Colonic mucosa (tissue), 4 donors: ENCODE measurements around the gene PHLDB3. TPM values are rescaled to one million over a fixed set of nuclear protein-coding genes. Genes with fewer than 3 reads are reported as not detected.
A peak's percentile ranks its signal among the peaks of the same experiment; 100 is the strongest.

Source experiments
- DNase-seq: peaks from one replicate; pipeline ENCODE4 v3.0.0-alpha.2; 2020
- H3K27ac ChIP-seq: fragments of 200-600 bp; one replicate; pipeline ENCODE4 v1.8.0; 2021
- H3K27me3 ChIP-seq: fragments of 200-600 bp; one replicate; pipeline ENCODE4 v1.8.0; 2021
- H3K36me3 ChIP-seq: fragments of 200-600 bp; one replicate; pipeline ENCODE4 v1.8.0; 2021
- H3K4me1 ChIP-seq: fragments of 200-600 bp; one replicate; pipeline ENCODE4 v1.8.0; 2021; ENCODE audit warnings: mild to moderate bottlenecking
- H3K4me3 ChIP-seq: fragments of 200-600 bp; one replicate; pipeline ENCODE4 v1.8.0; 2021
- H3K9ac ChIP-seq, 2 donors: one replicate each; pipeline ENCODE4 v1.7.0; 2013; ENCODE audit warnings: control low read depth in 2 of 2, low read depth in 2 of 2, low read length in 2 of 2
- H3K9me3 ChIP-seq: fragments of 200-600 bp; one replicate; pipeline ENCODE4 v1.8.0; 2021
- CTCF ChIP-seq: fragments of 200-600 bp; IDR thresholded peaks from one replicate; pipeline ENCODE4 v1.8.0; 2022; ENCODE audit warnings: antibody characterized with exemption, mild to moderate bottlenecking
- intact Hi-C: fragments of 100-400 bp; cut with DNase I; formaldehyde crosslinking; loops from one replicate; pipeline ENCODE4 v1.14.1; 2022
- total RNA-seq, 2 donors: library from RNA; stranded (reverse); fragmentation: NEBNext Ultra II Directional in 1 of 2; extraction: Animal tissue kit (Norgen Biotek cat#: 25700) in 1 of 2; gene quantifications; one replicate each; pipeline ENCODE4 v1.2.1, GENCODE V29; 2021
- donor health status: healthy.
- donor health status: DM: no; HTN: no; CAD: no.
- donor health status: DM: no; HTN: no; CAD: no.

Gene PHLDB3
- total RNA-seq, 2 donors from 2014 or later: 6.8 to 24.0 TPM

- H3K27me3 ChIP-seq: no peaks in the 10 kb centered on the region
- TF ChIP-seq CTCF: no peak
- intact Hi-C loops: no loop called here
- no peak for DNase-seq
- no peak overlapping the region for H3K27ac ChIP-seq
- peaks cover 5% of the 10 kb centered on the region for H3K4me1 ChIP-seq
- no peak overlapping the region for H3K9ac ChIP-seq
- no peaks in the 10 kb centered on the region for H3K36me3 ChIP-seq
- no peak overlapping the region for H3K4me3 ChIP-seq
- no peaks in the 10 kb centered on the region for H3K9me3 ChIP-seq
Observed at GRCh38 chr19:43501661-43502418, 2.7 kb downstream of the PHLDB3 start.

GRCh38 chr19:43499042-43499441 is 5.5 kb downstream of the PHLDB3 start:
- H3K4me1 ChIP-seq: no peaks in the 10 kb centered on the region
- no peak for DNase-seq
- no peak for TF ChIP-seq CTCF
- no peak overlapping the region for H3K4me3 ChIP-seq
- H3K27me3 ChIP-seq: no peaks in the 10 kb centered on the region
- no peaks in the 10 kb centered on the region for H3K36me3 ChIP-seq
- H3K9ac ChIP-seq: no peak overlapping the region
- no peaks in the 10 kb centered on the region for H3K9me3 ChIP-seq
- H3K27ac ChIP-seq: no peak overlapping the region
- intact Hi-C loops: no loop called here

- H3K4me1 ChIP-seq: no peaks in the 10 kb centered on the region
- TF ChIP-seq CTCF: no peak
- H3K36me3 ChIP-seq: no peaks in the 10 kb centered on the region
- intact Hi-C loops: no loop called here
- H3K4me3 ChIP-seq: no peak overlapping the region
- no peaks in the 10 kb centered on the region for H3K9me3 ChIP-seq
- no peaks in the 10 kb centered on the region for H3K27me3 ChIP-seq
- no peak overlapping the region for H3K27ac ChIP-seq
- DNase-seq: no peak
- no peak overlapping the region for H3K9ac ChIP-seq
Observed at GRCh38 chr19:43498233-43498842, 6.2 kb downstream of the PHLDB3 start.

GRCh38 chr19:43496960-43497359 is 7.6 kb downstream of the PHLDB3 start:
- H3K27ac ChIP-seq: no peak overlapping the region
- H3K9ac ChIP-seq: peak overlapping the region in 1 of 2 donors; percentile 9
- intact Hi-C loops: no loop called here
- no peak overlapping the region for H3K4me3 ChIP-seq
- no peak for TF ChIP-seq CTCF
- H3K9me3 ChIP-seq: no peaks in the 10 kb centered on the region
- no peak for DNase-seq
- no peaks in the 10 kb centered on the region for H3K4me1 ChIP-seq
- H3K36me3 ChIP-seq: no peaks in the 10 kb centered on the region
- H3K27me3 ChIP-seq: no peaks in the 10 kb centered on the region

GRCh38 chr19:43495082-43495481 is 9.5 kb downstream of the PHLDB3 start:
- intact Hi-C loops: no loop called here
- no peaks in the 10 kb centered on the region for H3K4me1 ChIP-seq
- no peaks in the 10 kb centered on the region for H3K27me3 ChIP-seq
- DNase-seq: no peak
- no peak overlapping the region for H3K9ac ChIP-seq
- H3K36me3 ChIP-seq: no peaks in the 10 kb centered on the region
- TF ChIP-seq CTCF: no peak
- no peak overlapping the region for H3K27ac ChIP-seq
- no peaks in the 10 kb centered on the region for H3K9me3 ChIP-seq
- H3K4me3 ChIP-seq: no peak overlapping the region
